ENCODE data around the gene MRPL24.
"Not testable (repeated sequence)": the region's sequence is repeated elsewhere in the genome, so short reads cannot be mapped to it uniquely, and the experiment has no call there.

Gene MRPL24

GRCh38 chr1:156768610-156769295 lies 27.9 kb upstream of the MRPL24 start:
- Mint-ChIP-seq H3K9me3 (no peaks in the 10 kb centered on the region), H3K4me1 (ENCODE audit: low read depth in 2 of 2) (peaks cover 37 to 50% of the 10 kb centered on the region in 2 donors), H3K27ac (no peak overlapping the region), H3K36me3 (ENCODE audit: insufficient read depth) (peaks cover 22% of the 10 kb centered on the region), H3K27me3 (no peaks in the 10 kb centered on the region), H3K4me3 (no peak overlapping the region)
- DNase-seq (no peak), ATAC-seq (replicated peaks) (no peak)

GRCh38 chr1:156767879-156768604 lies 27.2 kb upstream of the MRPL24 start:
- Mint-ChIP-seq H3K4me3 (no peak overlapping the region), H3K36me3 (ENCODE audit: insufficient read depth) (peaks cover 20% of the 10 kb centered on the region), H3K4me1 (ENCODE audit: low read depth in 2 of 2) (peaks cover 30 to 43% of the 10 kb centered on the region in 2 donors), H3K27ac (no peak overlapping the region), H3K27me3 (no peaks in the 10 kb centered on the region), H3K9me3 (no peaks in the 10 kb centered on the region)
- ATAC-seq (replicated peaks) (peak; percentile 7), DNase-seq (peak; percentile 35 to 37 (median 36))

GRCh38 chr1:156767101-156767878 lies 26.4 kb upstream of the MRPL24 start, which contains the start of gene PRCC:
PRCC (plus strand) TSS chr1:156767535; CDS start chr1:156767772, 237 bp downstream.
- Mint-ChIP-seq H3K27ac (no peak within 1 kb of the TSS), H3K4me3 (no peak within 1 kb of the TSS), H3K36me3 (ENCODE audit: insufficient read depth) (peaks cover 18% of the 10 kb centered on the region), H3K27me3 (no peaks in the 10 kb centered on the region), H3K4me1 (ENCODE audit: low read depth in 2 of 2) (peaks cover 24 to 36% of the 10 kb centered on the region in 2 donors), H3K9me3 (no peaks in the 10 kb centered on the region)
- peak; percentile 87 for ATAC-seq (replicated peaks)
- DNase-seq: peak; percentile 95 to 97 (median 96)

- H3K36me3 Mint-ChIP-seq (ENCODE audit: insufficient read depth): peaks cover 14% of the 10 kb centered on the region
- ATAC-seq (replicated peaks) (no peak), DNase-seq (no peak)
- H3K9me3 Mint-ChIP-seq: no peaks in the 10 kb centered on the region
- peaks cover 24 to 36% of the 10 kb centered on the region in 2 donors for H3K4me1 Mint-ChIP-seq (ENCODE audit: low read depth in 2 of 2)
- H3K27ac Mint-ChIP-seq: no peak overlapping the region
- H3K27me3 Mint-ChIP-seq: no peaks in the 10 kb centered on the region
- H3K4me3 Mint-ChIP-seq: no peak overlapping the region
These were observed 25.6 kb upstream of the MRPL24 start for GRCh38 chr1:156766298-156767100.

- Mint-ChIP-seq H3K27ac (no peak overlapping the region), H3K36me3 (ENCODE audit: insufficient read depth) (peaks cover 13% of the 10 kb centered on the region), H3K4me1 (ENCODE audit: low read depth in 2 of 2) (peaks cover 17 to 27% of the 10 kb centered on the region in 2 donors), H3K4me3 (no peak overlapping the region), H3K27me3 (no peaks in the 10 kb centered on the region), H3K9me3 (no peaks in the 10 kb centered on the region)
- ATAC-seq (replicated peaks): no peak
- DNase-seq: no peak
These were observed 24.8 kb upstream of the MRPL24 start for GRCh38 chr1:156765666-156766065.

- H3K36me3 Mint-ChIP-seq (ENCODE audit: insufficient read depth); H3K27me3 Mint-ChIP-seq; H3K4me3 Mint-ChIP-seq: not testable (repeated sequence)
These were observed 24.2 kb upstream of the MRPL24 start for GRCh38 chr1:156765136-156765535.

GRCh38 chr1:156760796-156761104 lies 19.9 kb upstream of the MRPL24 start:
- Mint-ChIP-seq H3K4me1 (ENCODE audit: low read depth in 2 of 2) (no peaks in the 10 kb centered on the region), H3K36me3 (ENCODE audit: insufficient read depth) (peaks cover 5% of the 10 kb centered on the region), H3K9me3 (no peaks in the 10 kb centered on the region), H3K4me3 (no peak overlapping the region), H3K27ac (no peak overlapping the region), H3K27me3 (no peaks in the 10 kb centered on the region)
- no peak for ATAC-seq (replicated peaks)
- DNase-seq: no peak

More at GRCh38 chr1:156765136-156765535, 24.2 kb upstream of the MRPL24 start:
- H3K4me1 Mint-ChIP-seq (ENCODE audit: low read depth in 2 of 2): peaks cover 16 to 23% of the 10 kb centered on the region in 2 donors
- ATAC-seq (replicated peaks); H3K9me3 Mint-ChIP-seq; H3K27ac Mint-ChIP-seq; DNase-seq: not testable (repeated sequence)

- ATAC-seq (replicated peaks) (no peak), DNase-seq (no peak)
- Mint-ChIP-seq H3K4me3 (no peak overlapping the region), H3K9me3 (no peaks in the 10 kb centered on the region), H3K27ac (no peak overlapping the region), H3K27me3 (no peaks in the 10 kb centered on the region), H3K4me1 (ENCODE audit: low read depth in 2 of 2) (no peaks in the 10 kb centered on the region), H3K36me3 (ENCODE audit: insufficient read depth) (no peaks in the 10 kb centered on the region)
These were observed 19.4 kb upstream of the MRPL24 start for GRCh38 chr1:156760092-156760795.

- ATAC-seq (replicated peaks); H3K4me3 Mint-ChIP-seq; H3K27ac Mint-ChIP-seq; H3K4me1 Mint-ChIP-seq (ENCODE audit: low read depth in 2 of 2); DNase-seq; H3K9me3 Mint-ChIP-seq; H3K27me3 Mint-ChIP-seq; H3K36me3 Mint-ChIP-seq (ENCODE audit: insufficient read depth): not testable (repeated sequence)
These were observed 16.8 kb upstream of the MRPL24 start for GRCh38 chr1:156757572-156758253.

GRCh38 chr1:156756355-156756754 lies 15.5 kb upstream of the MRPL24 start:
- DNase-seq (no peak), ATAC-seq (replicated peaks) (no peak)
- Mint-ChIP-seq H3K4me3 (no peak overlapping the region), H3K27ac (no peak overlapping the region), H3K27me3 (no peaks in the 10 kb centered on the region), H3K9me3 (no peaks in the 10 kb centered on the region), H3K4me1 (ENCODE audit: low read depth in 2 of 2) (peaks cover 5 to 9% of the 10 kb centered on the region in 2 donors), H3K36me3 (ENCODE audit: insufficient read depth) (peaks cover 8% of the 10 kb centered on the region)

- peaks cover 11% of the 10 kb centered on the region for H3K36me3 Mint-ChIP-seq (ENCODE audit: insufficient read depth)
- H3K4me1 Mint-ChIP-seq (ENCODE audit: low read depth in 2 of 2): peaks cover 6 to 9% of the 10 kb centered on the region in 2 donors
- H3K27me3 Mint-ChIP-seq: no peaks in the 10 kb centered on the region
- H3K27ac Mint-ChIP-seq: no peak overlapping the region
- no peak overlapping the region for H3K4me3 Mint-ChIP-seq
- DNase-seq: no peak
- no peak for ATAC-seq (replicated peaks)
- no peaks in the 10 kb centered on the region for H3K9me3 Mint-ChIP-seq
These were observed 14.7 kb upstream of the MRPL24 start for GRCh38 chr1:156755527-156755950.

- no peak overlapping the region for H3K4me3 Mint-ChIP-seq
- H3K36me3 Mint-ChIP-seq (ENCODE audit: insufficient read depth): peaks cover 19% of the 10 kb centered on the region
- H3K27me3 Mint-ChIP-seq: no peaks in the 10 kb centered on the region
- peaks cover 19 to 22% of the 10 kb centered on the region in 2 donors for H3K4me1 Mint-ChIP-seq (ENCODE audit: low read depth in 2 of 2)
- ATAC-seq (replicated peaks): no peak
- no peak for DNase-seq
- no peaks in the 10 kb centered on the region for H3K9me3 Mint-ChIP-seq
- H3K27ac Mint-ChIP-seq: no peak overlapping the region
These were observed 13.3 kb upstream of the MRPL24 start for GRCh38 chr1:156754219-156754618.

Data from effector memory CD8-positive, alpha-beta T cell (primary cell).